SK-N-SH (cell line): Measurements from ENCODE around the gene SLC49A3. TPM values are rescaled to one million over a fixed set of nuclear protein-coding genes. Genes with fewer than 3 reads are reported as not detected.

Experiments
- CTCF ChIA-PET: fragments of 300-600, 350-600 bp; formaldehyde crosslinking; extraction: SDS; loops from one replicate; lab custom pipeline; 2021; lab: Yijun Ruan, JAX
- POLR2A ChIA-PET: fragments of 350-600 bp; sonication (Branson Sonifier 250); formaldehyde crosslinking; extraction: SDS; loops from one replicate; lab custom pipeline; 2020; ENCODE audit warnings: antibody characterized with exemption, inconsistent platforms; lab: Yijun Ruan, JAX
- DNase-seq: peaks from one replicate; pipeline ENCODE4 v3.0.0; 2012
- H2AFZ ChIP-seq: fragments of 200-600 bp; sonication (generic); 2 replicates; pipeline ENCODE4 v1.8.1; 2016; ENCODE audit warnings: antibody characterized with exemption, mild to moderate bottlenecking, low read depth
- H3F3A ChIP-seq: fragments of 200-600 bp; sonication (generic); replicated peaks from 2 replicates; pipeline ENCODE3; 2016; ENCODE audit warnings: antibody characterized with exemption, mild to moderate bottlenecking; ENCODE audit not compliant: insufficient read depth
- H3K27ac ChIP-seq, 2 experiments: fragments of 200-500 bp in 1 of 2; fragments of 200-600 bp in 1 of 2; sonication (Bioruptor generic) in 1 of 2; sonication (generic), shearing (Covaris generic) in 1 of 2; 2 replicates each; pipeline versions ENCODE4 v1.5.1 to v1.6.1; 2014 to 2016; ENCODE audit warnings: low read depth in 2 of 2, inconsistent platforms in 1 of 2, low read length in 1 of 2, mild to moderate bottlenecking in 1 of 2, mixed read lengths in 1 of 2
- H3K27me3 ChIP-seq: fragments of 200-600 bp; sonication (generic), shearing (Covaris generic); 2 replicates; pipeline ENCODE4 v1.6.1; 2016; ENCODE audit warnings: mixed run types; ENCODE audit not compliant: insufficient read depth
- H3K36me3 ChIP-seq, 2 experiments: fragments of 200-500 bp in 1 of 2; fragments of 200-600 bp in 1 of 2; sonication (Bioruptor generic) in 1 of 2; sonication (generic) in 1 of 2; replicated peaks in 1 of 2; 2 replicates each; pipeline versions ENCODE3 to v1.5.1; 2014 to 2016; ENCODE audit warnings: low read length in 1 of 2, mild to moderate bottlenecking in 1 of 2; ENCODE audit not compliant: insufficient read depth in 2 of 2, control insufficient read depth in 1 of 2
- H3K4me1 ChIP-seq, 2 experiments: fragments of 200-500 bp in 1 of 2; fragments of 200-600 bp in 1 of 2; sonication (Bioruptor generic) in 1 of 2; sonication (generic), shearing (Covaris generic) in 1 of 2; 2 replicates each; pipeline versions ENCODE4 v1.5.1 to v1.6.1; 2014 to 2016; ENCODE audit warnings: low read depth in 1 of 2, low read length in 1 of 2, mixed run types in 1 of 2; ENCODE audit not compliant: insufficient read depth in 2 of 2, control insufficient read depth in 1 of 2
- H3K4me2 ChIP-seq: fragments of 200-600 bp; sonication (generic), shearing (Covaris generic); 2 replicates; pipeline ENCODE4 v1.6.1; 2017; ENCODE audit warnings: mixed run types
- H3K4me3 ChIP-seq, 2 experiments: fragments of 200-500 bp in 1 of 2; fragments of 200-600 bp in 1 of 2; sonication (Bioruptor generic) in 1 of 2; sonication (generic), shearing (Covaris generic) in 1 of 2; 2 replicates each; pipeline versions ENCODE4 v1.5.1 to v1.8.1; 2014 to 2016; ENCODE audit warnings: low read depth in 2 of 2, inconsistent platforms in 1 of 2, low read length in 1 of 2, mild to moderate bottlenecking in 1 of 2, mixed read lengths in 1 of 2, moderate library complexity in 1 of 2
- H3K79me2 ChIP-seq: fragments of 200-600 bp; sonication (generic); 2 replicates; pipeline ENCODE4 v1.8.1; 2017; ENCODE audit warnings: mild to moderate bottlenecking; ENCODE audit not compliant: insufficient read depth
- H3K9ac ChIP-seq: fragments of 200-600 bp; sonication (generic); 2 replicates; pipeline ENCODE4 v1.6.1; 2017; ENCODE audit warnings: mixed run types
- H3K9me2 ChIP-seq: fragments of 200-600 bp; sonication (generic); 2 replicates; pipeline ENCODE4 v1.6.1; 2017; ENCODE audit warnings: mixed run types
- H3K9me3 ChIP-seq: fragments of 200-600 bp; sonication (generic); 2 replicates; pipeline ENCODE4 v1.6.1; 2017; ENCODE audit warnings: mixed run types, mild to moderate bottlenecking, moderate library complexity
- H4K20me1 ChIP-seq: fragments of 200-600 bp; sonication (generic); 2 replicates; pipeline ENCODE4 v1.6.1; 2017; ENCODE audit warnings: mild to moderate bottlenecking, mixed run types; ENCODE audit not compliant: insufficient read depth
- CHD2 ChIP-seq: fragments of 150-350 bp; IDR thresholded peaks from 2 replicates; pipeline ENCODE4 v1.6.1; 2018; ENCODE audit warnings: low read length; ENCODE audit not compliant: partially characterized antibody
- CTCF ChIP-seq: fragments of 200-600 bp; sonication (generic); IDR thresholded peaks from 2 replicates; pipeline ENCODE4 v1.6.1; 2017; ENCODE audit warnings: antibody characterized with exemption, mild to moderate bottlenecking, moderate library complexity
- ELF1 ChIP-seq: IDR thresholded peaks from 2 replicates; pipeline ENCODE4 v1.4.0; 2012
- FOSL2 ChIP-seq: IDR thresholded peaks from 2 replicates; pipeline ENCODE4 v1.4.0; 2012; ENCODE audit warnings: low read depth, mild to moderate bottlenecking, moderate library complexity, borderline replicate concordance
- GATA2 ChIP-seq: sonication (generic); formaldehyde crosslinking; IDR thresholded peaks from 2 replicates; pipeline ENCODE4 v1.5.0; 2020; ENCODE audit warnings: mild to moderate bottlenecking, missing genetic modification reagents
- MAX ChIP-seq: IDR thresholded peaks from 2 replicates; pipeline ENCODE4 v1.4.0; 2012; ENCODE audit warnings: low read depth
- MEF2A ChIP-seq: IDR thresholded peaks from 2 replicates; pipeline ENCODE4 v1.4.0; 2012; ENCODE audit warnings: low read depth, borderline replicate concordance
- NFIC ChIP-seq: IDR thresholded peaks from 2 replicates; pipeline ENCODE4 v1.4.0; 2012; ENCODE audit warnings: borderline replicate concordance
- NRF1 ChIP-seq: IDR thresholded peaks from 2 replicates; pipeline ENCODE4 v1.6.1; 2012; ENCODE audit warnings: low read depth, mild to moderate bottlenecking, low read length
- POLR2AphosphoS5 ChIP-seq: IDR thresholded peaks from 2 replicates; pipeline ENCODE4 v1.6.1; 2012; ENCODE audit warnings: low read depth, low read length
- RCOR1 ChIP-seq: fragments of 150-350 bp; IDR thresholded peaks from 2 replicates; pipeline ENCODE4 v1.6.1; 2017; ENCODE audit warnings: antibody characterized with exemption, low read length
- REST ChIP-seq: IDR thresholded peaks from 2 replicates; pipeline ENCODE4 v1.6.1; 2012; ENCODE audit warnings: mild to moderate bottlenecking, low read depth, low read length, moderate library complexity
- SIN3A ChIP-seq: IDR thresholded peaks from 2 replicates; pipeline ENCODE4 v1.6.1; 2012; ENCODE audit warnings: low read depth, mild to moderate bottlenecking, low read length, moderate library complexity, borderline replicate concordance
- SMC3 ChIP-seq: IDR thresholded peaks from 2 replicates; pipeline ENCODE4 v1.6.1; 2012; ENCODE audit warnings: low read depth, low read length, improper control_type of control experiment
- TAF1 ChIP-seq: IDR thresholded peaks from 2 replicates; pipeline ENCODE4 v1.6.1; 2012; ENCODE audit warnings: low read depth, mild to moderate bottlenecking, low read length, moderate library complexity, borderline replicate concordance
- TCF12 ChIP-seq: IDR thresholded peaks from 2 replicates; pipeline ENCODE4 v1.4.0; 2012
- USF1 ChIP-seq: IDR thresholded peaks from 2 replicates; pipeline ENCODE4 v1.4.0; 2012; ENCODE audit warnings: low read depth, borderline replicate concordance
- ZBTB33 ChIP-seq: IDR thresholded peaks from 2 replicates; pipeline ENCODE4 v1.4.0; 2012; ENCODE audit warnings: low read depth, borderline replicate concordance
- WGBS: methylation state at CpG from one replicate; pipeline ENCODE4 v1.1.6; 2017; ENCODE audit warnings: low lambda C conversion rate; 5-methylcytosine and 5-hydroxymethylcytosine counted together
- polyA plus RNA-seq, 3 experiments: library from polyadenylated mRNA; depleted of rRNA; stranded (reverse); fragments of >200 nt; gene quantifications; 2 replicates each; pipeline ENCODE4 v1.2.3, GENCODE V29; 2012

SLC49A3 gene
- polyA plus RNA-seq, 1 of the 3 experiments (the other 2 are of a cell fraction) = 0.05 TPM

- POLR2A ChIA-PET = no interaction called here
- Histone ChIP-seq H3K4me1 (no peaks in the 10 kb centered on the region; a peak in 1 of 4 replicates), H3K27me3 (no peaks in the 10 kb centered on the region; the same call in 1 of the 2 replicates), H3K9ac (no peak overlapping the region), H4K20me1 (no peaks in the 10 kb centered on the region), H3K9me3 (no peaks in the 10 kb centered on the region), H3K79me2 (no peaks in the 10 kb centered on the region), H2AFZ (no peak overlapping the region), H3F3A (no peaks in the 10 kb centered on the region), H3K9me2 (no peaks in the 10 kb centered on the region), H3K4me2 (no peak overlapping the region), H3K36me3 (no peaks in the 10 kb centered on the region), H3K4me3 (no peak overlapping the region), H3K27ac (no peak overlapping the region)
- CTCF ChIA-PET = no interaction called here
- TF ChIP-seq MEF2A (no peak), NFIC (no peak), MAX (no peak), CHD2 (no peak), SMC3 (no peak), USF1 (no peak), ELF1 (no peak)
- WGBS = 46% methylated on average over 24 of the region's 32 CpGs
- DNase-seq = no peak
Measured at GRCh38 chr4:637536-638280, 51.2 kb downstream of the SLC49A3 start.

GRCh38 chr4:636628-637159 is 52.3 kb downstream of the SLC49A3 start:
- Histone ChIP-seq H3K9me3 (no peaks in the 10 kb centered on the region), H3K27ac (no peak overlapping the region), H3K27me3 (no peaks in the 10 kb centered on the region; the same call in 1 of the 2 replicates), H3K9ac (no peak overlapping the region), H3K79me2 (no peaks in the 10 kb centered on the region), H3K4me1 (no peaks in the 10 kb centered on the region; a peak in 1 of 4 replicates), H3K4me3 (no peak overlapping the region), H4K20me1 (no peaks in the 10 kb centered on the region), H3K36me3 (no peaks in the 10 kb centered on the region), H3F3A (no peaks in the 10 kb centered on the region), H2AFZ (no peak overlapping the region), H3K9me2 (no peaks in the 10 kb centered on the region), H3K4me2 (no peak overlapping the region)
- ChIA-PET POLR2A (no interaction called here), CTCF (no interaction called here)
- DNase-seq = no peak
- WGBS = 52% methylated on average over 12 of the region's 13 CpGs
- no peak for TF ChIP-seq RCOR1
- TF ChIP-seq FOSL2 = no peak
- TF ChIP-seq ZBTB33 = no peak
- TF ChIP-seq ELF1 = no peak
- no peak for TF ChIP-seq NFIC
- no peak for TF ChIP-seq NRF1
- TF ChIP-seq GATA2 = no peak
- no peak for TF ChIP-seq MEF2A
- TF ChIP-seq SIN3A = no peak
- TF ChIP-seq TAF1 = no peak
- TF ChIP-seq REST = no peak
- no peak for TF ChIP-seq POLR2AphosphoS5
- no peak for TF ChIP-seq CTCF
- no peak for TF ChIP-seq TCF12
